Fibroblast of lung (primary cell): ENCODE measurements around the gene STXBP6. TPM values are rescaled to one million over a fixed set of nuclear protein-coding genes. Genes with fewer than 3 reads are reported as not detected.

Source experiments
- DNase-seq, 2 donors: peaks; one replicate each; pipeline versions ENCODE4 v3.0.0 to v3.0.0-alpha.2; 2010; ENCODE audit warnings: low read depth in 2 of 2
- H2AFZ ChIP-seq: 2 replicates; pipeline ENCODE4 v1.5.1; 2012; ENCODE audit warnings: low read length, control low read depth, inconsistent platforms
- H3K27ac ChIP-seq: 2 replicates; pipeline ENCODE4 v1.5.1; 2011; ENCODE audit warnings: low read length, control low read depth; ENCODE audit not compliant: insufficient read depth
- H3K27me3 ChIP-seq: 2 replicates; pipeline ENCODE4 v1.5.1; 2011; ENCODE audit warnings: mild to moderate bottlenecking, low read length; ENCODE audit not compliant: control insufficient read depth, insufficient read depth
- H3K36me3 ChIP-seq: 2 replicates; pipeline ENCODE4 v1.5.1; 2011; ENCODE audit warnings: low read length; ENCODE audit not compliant: control insufficient read depth, insufficient read depth
- H3K4me1 ChIP-seq: 2 replicates; pipeline ENCODE4 v1.5.1; 2011; ENCODE audit warnings: low read length; ENCODE audit not compliant: control insufficient read depth, insufficient read depth; ENCODE audit errors: extremely low read depth
- H3K4me2 ChIP-seq: 2 replicates; pipeline ENCODE4 v1.5.1; 2011; ENCODE audit warnings: low read length, control low read depth; ENCODE audit not compliant: insufficient read depth; ENCODE audit errors: extremely low read depth
- H3K4me3 ChIP-seq, 4 experiments: fragments of 200-600 bp in 1 of 4; sonication (generic) in 1 of 4; replicated peaks in 1 of 4; 2 replicates each; pipeline ENCODE4 v1.5.1; 2011 to 2016; ENCODE audit warnings: low read length in 4 of 4, low read depth in 3 of 4, mild to moderate bottlenecking in 3 of 4, control low read depth in 2 of 4, inconsistent platforms in 1 of 4, mixed read lengths in 1 of 4; ENCODE audit not compliant: insufficient read depth in 1 of 4; ENCODE audit errors: control extremely low read depth in 1 of 4
- H3K79me2 ChIP-seq: 2 replicates; pipeline ENCODE4 v1.5.1; 2012; ENCODE audit warnings: mild to moderate bottlenecking, low read length, inconsistent platforms; ENCODE audit not compliant: control insufficient read depth, insufficient read depth
- H3K9ac ChIP-seq: 2 replicates; pipeline ENCODE4 v1.5.1; 2011; ENCODE audit warnings: mild to moderate bottlenecking, low read length, control low read depth; ENCODE audit not compliant: insufficient read depth
- H3K9me3 ChIP-seq: 2 replicates; pipeline ENCODE4 v1.5.1; 2012; ENCODE audit warnings: low read depth, low read length; ENCODE audit not compliant: control insufficient read depth, insufficient read depth
- H4K20me1 ChIP-seq: 2 replicates; pipeline ENCODE4 v1.5.1; 2011; ENCODE audit warnings: low read length; ENCODE audit not compliant: control insufficient read depth, insufficient read depth; ENCODE audit errors: extremely low read depth
- CTCF ChIP-seq, 2 donors: IDR thresholded peaks in 1 of 2; conservative IDR thresholded peaks in 1 of 2; 1 replicate in 1 of 2; 2 replicates in 1 of 2; pipeline ENCODE4 v1.5.1; 2011 to 2012; ENCODE audit warnings: low read length in 2 of 2, control low read depth in 1 of 2, inconsistent platforms in 1 of 2, low read depth in 1 of 2, mild to moderate bottlenecking in 1 of 2
- EZH2 ChIP-seq: IDR thresholded peaks from 2 replicates; pipeline ENCODE4 v1.5.1; 2012; ENCODE audit warnings: low read length, control low read depth, mild to moderate bottlenecking; ENCODE audit errors: missing control alignments
- polyA plus RNA-seq, 2 donors: library from polyadenylated mRNA; depleted of rRNA in 1 of 2; stranded (reverse) in 1 of 2; unstranded in 1 of 2; fragments of >200 nt; gene quantifications; 2 replicates each; pipeline ENCODE4 v1.2.1, GENCODE V29; 2011 to 2012; ENCODE audit warnings: missing spikeins in 1 of 2
- total RNA-seq: library from RNA; depleted of rRNA; stranded (reverse); fragments of >200 nt; gene quantifications from 2 replicates; pipeline ENCODE4 v1.2.1, GENCODE V29; 2014

STXBP6 gene
- total and polyA plus RNA-seq, 2 donors (not counting 1 experiment from before 2014, with no cell fraction given): 4.5 to 17.8 TPM

- Histone ChIP-seq H2AFZ (no peak overlapping the region), H3K9me3 (no peaks in the 10 kb centered on the region), H3K36me3 (no peaks in the 10 kb centered on the region), H3K4me2 (no peak overlapping the region), H3K79me2 (no peaks in the 10 kb centered on the region), H4K20me1 (no peaks in the 10 kb centered on the region), H3K27me3 (no peaks in the 10 kb centered on the region), H3K4me3 (no peak overlapping the region), H3K9ac (no peak overlapping the region), H3K27ac (no peak overlapping the region), H3K4me1 (no peaks in the 10 kb centered on the region)
- DNase-seq: no peak
- no peak for TF ChIP-seq CTCF (conservative IDR thresholded peaks at IDR 0.05 in 1 of 2, IDR thresholded peaks at IDR 0.05 in 1 of 2; ENCODE audit: low read depth in 1 of 2, low read length in 2 of 2)
- TF ChIP-seq EZH2: no peak
These were observed 191.9 kb downstream of the STXBP6 start for GRCh38 chr14:24858052-24858451.

- Histone ChIP-seq H3K27me3 (no peaks in the 10 kb centered on the region), H4K20me1 (no peaks in the 10 kb centered on the region)
These were observed 192.7 kb downstream of the STXBP6 start for GRCh38 chr14:24857277-24857676.

GRCh38 chr14:24853446-24853845, 196.5 kb downstream of the STXBP6 start:
- no peak overlapping the region for H2AFZ ChIP-seq
- no peaks in the 10 kb centered on the region for H3K9me3 ChIP-seq
- no peak overlapping the region for H3K4me2 ChIP-seq
- H3K4me1 ChIP-seq: no peaks in the 10 kb centered on the region
- no peaks in the 10 kb centered on the region for H3K36me3 ChIP-seq
- H3K79me2 ChIP-seq: no peaks in the 10 kb centered on the region
- H3K4me3 ChIP-seq: no peak overlapping the region
- no peaks in the 10 kb centered on the region for H4K20me1 ChIP-seq
- TF ChIP-seq EZH2 (no peak), CTCF (conservative IDR thresholded peaks at IDR 0.05 in 1 of 2, IDR thresholded peaks at IDR 0.05 in 1 of 2; ENCODE audit: low read depth in 1 of 2, low read length in 2 of 2) (no peak)
- no peaks in the 10 kb centered on the region for H3K27me3 ChIP-seq
- no peak for DNase-seq
- no peak overlapping the region for H3K27ac ChIP-seq
- H3K9ac ChIP-seq: no peak overlapping the region

More at GRCh38 chr14:24857277-24857676, 192.7 kb downstream of the STXBP6 start:
- H3K4me1 ChIP-seq: no peaks in the 10 kb centered on the region
- no peaks in the 10 kb centered on the region for H3K36me3 ChIP-seq
- no peak overlapping the region for H3K27ac ChIP-seq
- H3K4me3 ChIP-seq: no peak overlapping the region
- H3K9me3 ChIP-seq: no peaks in the 10 kb centered on the region
- no peak for DNase-seq
- no peaks in the 10 kb centered on the region for H3K79me2 ChIP-seq
- no peak overlapping the region for H2AFZ ChIP-seq
- TF ChIP-seq CTCF (conservative IDR thresholded peaks at IDR 0.05 in 1 of 2, IDR thresholded peaks at IDR 0.05 in 1 of 2; ENCODE audit: low read depth in 1 of 2, low read length in 2 of 2) (no peak), EZH2 (no peak)
- no peak overlapping the region for H3K4me2 ChIP-seq
- H3K9ac ChIP-seq: no peak overlapping the region
